Measurements from ENCODE around the gene WNT8A.
"Not testable (repeated sequence)": the region's sequence is repeated elsewhere in the genome, so short reads cannot be mapped to it uniquely, and the experiment has no call there.

The WNT8A gene

GRCh38 chr5:138083702-138084101, at the start of gene WNT8A:
Gene WNT8A (plus strand): TSS chr5:138084033. CDS start chr5:138084128, 95 bp downstream.
- no peak for TF ChIP-seq CTCF (IDR thresholded peaks at IDR 0.05; ENCODE audit: unreplicated experiment in 3 of 3)
- H3K4me1 Mint-ChIP-seq = no peaks in the 10 kb centered on the region
- no peak within 1 kb of the TSS for H3K4me3 Mint-ChIP-seq
- no peaks in the 10 kb centered on the region for H3K9me3 Mint-ChIP-seq
- no peaks in the 10 kb centered on the region for H3K36me3 Mint-ChIP-seq (ENCODE audit: low read depth)
- no peaks in the 10 kb centered on the region for H3K27me3 Mint-ChIP-seq (ENCODE audit: low read depth)
- H3K27ac Mint-ChIP-seq = no peak within 1 kb of the TSS

DNA sequence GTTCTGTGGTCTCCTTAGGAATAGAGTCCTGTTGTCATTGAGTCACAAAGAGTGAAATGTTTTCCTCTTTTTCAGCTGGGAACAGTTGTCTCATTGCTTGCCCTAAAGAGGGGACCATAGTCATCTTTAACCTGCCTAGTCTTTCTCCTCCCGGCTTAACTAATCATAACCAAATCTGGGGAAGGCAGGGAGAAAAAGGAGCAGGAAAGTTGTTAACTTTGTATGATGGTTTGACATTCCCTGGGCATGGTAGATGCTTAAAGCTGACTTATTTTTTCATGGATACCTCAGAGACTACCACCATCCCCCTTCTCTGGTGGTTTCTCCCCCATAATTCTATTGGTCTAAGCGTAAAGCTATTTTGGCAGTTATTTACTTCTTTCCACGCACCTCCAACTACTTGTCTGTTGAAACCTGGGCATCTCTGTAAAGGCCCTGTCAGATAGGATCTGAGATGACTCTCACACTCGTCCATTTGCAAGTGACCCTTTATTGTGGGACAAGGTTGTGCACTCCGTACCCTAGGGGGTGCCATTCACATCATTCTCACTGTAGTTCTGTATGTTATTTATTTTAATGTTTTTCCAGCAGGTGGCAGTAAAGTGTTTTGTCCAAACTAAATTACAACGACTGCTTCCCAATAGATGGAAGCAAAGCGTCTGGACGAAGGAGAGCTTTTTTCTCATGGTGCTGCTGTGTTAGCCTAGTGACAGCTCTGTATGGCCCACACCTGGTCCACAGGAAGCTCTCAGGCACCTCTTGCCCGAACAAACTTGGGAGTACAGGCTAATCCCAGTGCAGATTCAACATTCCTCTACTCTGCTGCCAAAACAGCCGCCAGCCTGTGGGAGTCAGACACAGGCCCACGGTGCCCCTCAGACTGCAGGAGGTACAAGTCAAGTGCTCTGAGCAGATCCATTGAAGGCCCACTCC, 48.0 kb upstream of the WNT8A start:
- H3K9me3 Mint-ChIP-seq = no peaks in the 10 kb centered on the region
- no peaks in the 10 kb centered on the region for H3K36me3 Mint-ChIP-seq (ENCODE audit: low read depth)
- H3K27me3 Mint-ChIP-seq (ENCODE audit: low read depth) = no peaks in the 10 kb centered on the region
- H3K4me3 Mint-ChIP-seq = peak overlapping the region; percentile 65 to 83 (median 80)
- H3K4me1 Mint-ChIP-seq = peaks cover 20% of the 10 kb centered on the region
- H3K27ac Mint-ChIP-seq = peak overlapping the region; percentile 45 to 63 (median 58)
- peak; percentile 74 to 86 (median 79) for TF ChIP-seq CTCF (IDR thresholded peaks at IDR 0.05; ENCODE audit: unreplicated experiment in 3 of 3)

DNA sequence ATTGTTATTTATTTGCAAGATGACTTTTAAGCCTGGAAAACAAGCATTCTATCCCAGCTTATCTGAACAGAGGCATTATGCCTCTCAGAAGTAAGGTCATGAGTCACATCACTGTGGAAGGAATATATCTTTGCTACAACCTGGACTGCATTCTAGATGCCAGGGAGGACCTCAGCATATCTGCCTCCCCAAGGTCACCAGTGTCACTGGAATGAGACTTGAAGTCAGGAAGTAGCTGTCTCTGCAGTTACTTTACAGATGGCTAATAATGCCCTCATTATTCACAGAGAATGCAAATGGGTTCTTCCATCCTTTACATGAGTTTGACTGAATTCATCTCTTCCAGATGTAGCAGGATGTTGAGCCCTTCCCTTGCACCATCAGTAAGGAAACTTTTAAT, 46.6 kb upstream of the WNT8A start:
- no peak overlapping the region for H3K4me3 Mint-ChIP-seq
- TF ChIP-seq CTCF (IDR thresholded peaks at IDR 0.05; ENCODE audit: unreplicated experiment in 3 of 3) = no peak
- no peaks in the 10 kb centered on the region for H3K36me3 Mint-ChIP-seq (ENCODE audit: low read depth)
- no peaks in the 10 kb centered on the region for H3K9me3 Mint-ChIP-seq
- peaks cover 11% of the 10 kb centered on the region for H3K4me1 Mint-ChIP-seq
- H3K27me3 Mint-ChIP-seq (ENCODE audit: low read depth) = no peaks in the 10 kb centered on the region
- H3K27ac Mint-ChIP-seq = no peak overlapping the region

DNA sequence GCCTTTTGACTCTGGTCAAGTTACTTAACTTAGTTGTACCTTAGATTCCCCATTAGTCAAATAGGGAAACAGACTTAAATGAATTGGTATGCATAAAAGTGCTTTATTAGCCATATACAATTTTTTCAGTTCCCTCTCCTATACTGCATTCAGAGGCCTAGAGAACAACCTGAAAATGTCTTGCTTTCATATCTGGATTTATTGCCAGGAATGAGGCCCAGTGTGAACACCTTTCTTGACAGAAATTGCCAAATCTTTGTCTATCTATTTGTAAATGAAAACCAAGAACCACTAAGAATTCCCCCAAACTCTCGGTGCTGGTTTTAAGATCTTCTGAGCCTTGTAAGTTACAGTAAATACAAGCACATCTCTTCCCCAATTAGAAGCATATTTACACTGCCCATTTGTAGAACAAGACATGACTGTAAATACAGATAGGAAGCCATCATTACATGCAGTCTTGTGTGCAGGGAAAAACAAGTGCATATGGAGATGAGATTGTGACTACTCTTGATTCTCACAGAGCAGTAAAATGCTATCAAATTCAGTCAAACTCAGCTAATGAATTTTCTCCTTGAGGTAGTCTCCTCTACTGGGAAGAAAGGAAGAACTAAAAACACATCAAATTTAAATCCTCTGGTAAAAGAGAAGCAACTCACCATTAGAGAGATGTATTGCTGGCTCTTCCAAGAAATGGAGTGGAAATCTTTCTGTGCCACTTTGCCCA, 45.8 kb upstream of the WNT8A start:
- peaks cover 11% of the 10 kb centered on the region for H3K4me1 Mint-ChIP-seq
- TF ChIP-seq CTCF (IDR thresholded peaks at IDR 0.05; ENCODE audit: unreplicated experiment in 3 of 3) = no peak
- H3K36me3 Mint-ChIP-seq (ENCODE audit: low read depth) = no peaks in the 10 kb centered on the region
- H3K27me3 Mint-ChIP-seq (ENCODE audit: low read depth) = no peaks in the 10 kb centered on the region
- H3K9me3 Mint-ChIP-seq = no peaks in the 10 kb centered on the region
- no peak overlapping the region for H3K4me3 Mint-ChIP-seq
- no peak overlapping the region for H3K27ac Mint-ChIP-seq

DNA sequence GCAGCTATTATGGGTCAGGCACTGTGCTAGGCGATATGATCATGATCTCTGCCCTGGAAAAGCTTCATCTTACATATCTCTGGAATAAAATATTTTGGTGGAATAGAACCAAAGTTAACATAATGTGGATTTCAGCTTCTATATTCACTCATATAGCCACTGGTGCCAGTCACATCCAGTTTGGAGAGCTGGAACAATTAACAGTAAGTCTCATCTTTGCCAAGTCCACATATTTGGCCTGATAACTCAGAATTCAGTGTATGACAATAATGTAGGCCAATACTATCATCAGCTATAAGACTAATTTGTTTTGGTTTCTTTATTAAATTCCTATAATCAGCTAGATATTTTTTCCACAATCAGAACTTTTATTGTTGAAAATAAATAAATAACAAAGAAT, 45.0 kb upstream of the WNT8A start:
- Mint-ChIP-seq H3K27ac (no peak overlapping the region), H3K27me3 (ENCODE audit: low read depth) (no peaks in the 10 kb centered on the region), H3K9me3 (no peaks in the 10 kb centered on the region), H3K4me1 (peaks cover 5% of the 10 kb centered on the region), H3K36me3 (ENCODE audit: low read depth) (no peaks in the 10 kb centered on the region), H3K4me3 (no peak overlapping the region)
- no peak for TF ChIP-seq CTCF (IDR thresholded peaks at IDR 0.05; ENCODE audit: unreplicated experiment in 3 of 3)

GRCh38 chr5:138045283-138045682, 38.5 kb upstream of the WNT8A start:
- H3K4me3 Mint-ChIP-seq, H3K27ac Mint-ChIP-seq, H3K9me3 Mint-ChIP-seq: not testable (repeated sequence)

More at GRCh38 chr5:138045283-138045682, 38.5 kb upstream of the WNT8A start:
- not testable (repeated sequence) for H3K4me1 Mint-ChIP-seq; H3K36me3 Mint-ChIP-seq (ENCODE audit: low read depth); H3K27me3 Mint-ChIP-seq (ENCODE audit: low read depth)
